ENCODE results near the gene BCAR1.

BCAR1 gene

DNA sequence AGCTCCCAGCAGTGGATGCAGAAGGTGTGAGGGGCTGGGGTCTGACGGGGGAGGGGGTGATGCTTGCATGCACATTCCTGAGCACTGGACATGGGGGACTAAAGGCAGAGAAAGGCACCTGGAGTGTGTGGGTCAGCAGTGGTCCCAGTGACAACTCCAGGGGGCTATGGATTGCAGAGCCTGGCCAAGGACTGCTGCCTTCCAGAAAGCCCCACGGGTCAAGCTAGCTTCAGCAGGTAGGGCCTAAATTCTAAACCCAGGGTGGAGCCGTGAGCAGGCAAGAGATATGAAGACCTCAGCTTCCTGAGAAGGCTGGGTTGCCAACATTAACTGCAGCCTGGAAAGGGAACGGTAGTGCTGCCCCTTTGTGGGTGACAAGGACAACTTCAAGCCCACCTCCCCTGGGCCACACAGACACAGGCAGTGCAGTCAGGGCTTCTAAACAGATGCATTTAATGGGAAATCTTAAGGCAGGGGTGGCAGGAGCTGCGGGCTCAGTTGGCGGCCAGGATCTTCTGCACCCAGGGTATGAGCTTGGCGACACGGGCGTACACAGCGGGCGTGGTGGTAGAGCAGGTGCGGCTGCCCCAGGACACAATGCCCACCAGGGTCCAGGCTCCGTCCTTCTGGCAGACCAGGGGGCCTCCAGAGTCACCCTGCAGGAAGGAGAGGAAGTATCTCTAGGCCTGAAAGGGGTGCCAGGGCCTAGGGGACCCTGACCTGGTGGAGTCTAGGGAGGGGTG is 47.6 kb downstream of the BCAR1 start:
- DNase-seq (ENCODE audit: low read depth): no peak

DNA sequence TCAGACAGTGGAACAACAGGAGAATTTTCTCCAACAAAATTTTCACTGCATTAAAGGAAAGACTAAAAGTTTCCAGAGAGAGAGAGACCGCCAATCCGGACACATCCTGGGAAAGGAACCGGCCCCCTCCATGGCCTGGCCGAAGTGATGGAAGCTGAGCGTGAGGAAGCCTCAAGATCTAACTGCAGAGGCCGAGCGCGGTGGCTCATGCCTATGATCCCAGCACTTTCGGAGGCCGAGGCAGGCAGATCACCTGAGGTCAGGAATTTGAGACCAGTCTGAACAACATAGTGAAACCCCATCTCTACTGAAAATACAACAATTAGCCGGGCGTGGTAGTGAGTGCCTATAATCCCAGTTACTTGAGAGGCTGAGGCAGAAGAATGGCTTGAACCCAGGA is 48.3 kb downstream of the BCAR1 start:
- no peak for DNase-seq (ENCODE audit: low read depth)

DNA sequence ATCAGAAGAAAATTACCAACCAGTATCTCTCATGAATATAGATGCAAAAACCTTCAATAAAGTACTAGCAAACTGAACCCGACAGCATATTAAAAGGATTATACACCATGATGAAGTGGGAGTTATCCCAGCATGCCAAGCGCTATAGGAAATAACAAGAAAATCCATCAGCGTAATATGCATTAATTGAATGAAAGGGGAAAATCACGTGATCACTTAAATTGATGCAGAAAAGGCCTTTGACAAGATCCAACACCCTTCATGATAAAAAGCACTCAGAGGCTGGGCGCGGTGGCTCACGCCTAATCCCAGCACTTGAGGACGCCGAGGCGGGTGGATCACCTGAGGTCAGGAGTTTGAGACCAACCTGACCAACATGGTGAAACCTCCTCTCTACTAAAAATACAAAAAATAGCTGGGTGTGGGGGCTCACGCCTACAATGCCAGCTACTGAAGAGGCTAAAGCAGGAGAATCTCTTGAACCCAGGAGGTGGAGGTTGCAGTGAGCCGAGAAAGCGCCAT is 49.3 kb downstream of the BCAR1 start:
- DNase-seq (ENCODE audit: low read depth): no peak

DNA sequence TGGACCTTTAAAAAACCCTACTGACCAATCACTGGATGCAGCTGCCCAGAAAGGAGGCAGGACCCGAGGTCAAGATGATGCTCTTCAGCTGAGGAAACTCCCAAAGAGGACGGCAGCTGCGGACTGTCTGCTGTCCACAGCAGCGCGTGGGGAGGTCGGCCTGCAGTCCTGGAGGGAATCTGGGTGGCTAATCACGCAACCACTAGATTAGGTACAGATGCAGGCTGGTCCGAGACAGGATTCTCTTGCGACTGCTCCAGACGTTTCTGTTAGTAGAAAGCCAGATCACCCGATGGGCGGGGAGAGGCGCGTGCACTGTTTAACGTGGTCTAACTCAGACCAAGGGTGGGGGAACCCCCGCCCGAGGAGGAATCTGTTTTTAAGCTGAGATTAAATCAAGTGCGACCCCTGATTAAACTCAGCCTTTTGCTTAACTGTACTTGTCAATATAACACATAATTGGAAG is 53.3 kb downstream of the BCAR1 start:
- peak; percentile 31 for DNase-seq (ENCODE audit: low read depth)

DNA sequence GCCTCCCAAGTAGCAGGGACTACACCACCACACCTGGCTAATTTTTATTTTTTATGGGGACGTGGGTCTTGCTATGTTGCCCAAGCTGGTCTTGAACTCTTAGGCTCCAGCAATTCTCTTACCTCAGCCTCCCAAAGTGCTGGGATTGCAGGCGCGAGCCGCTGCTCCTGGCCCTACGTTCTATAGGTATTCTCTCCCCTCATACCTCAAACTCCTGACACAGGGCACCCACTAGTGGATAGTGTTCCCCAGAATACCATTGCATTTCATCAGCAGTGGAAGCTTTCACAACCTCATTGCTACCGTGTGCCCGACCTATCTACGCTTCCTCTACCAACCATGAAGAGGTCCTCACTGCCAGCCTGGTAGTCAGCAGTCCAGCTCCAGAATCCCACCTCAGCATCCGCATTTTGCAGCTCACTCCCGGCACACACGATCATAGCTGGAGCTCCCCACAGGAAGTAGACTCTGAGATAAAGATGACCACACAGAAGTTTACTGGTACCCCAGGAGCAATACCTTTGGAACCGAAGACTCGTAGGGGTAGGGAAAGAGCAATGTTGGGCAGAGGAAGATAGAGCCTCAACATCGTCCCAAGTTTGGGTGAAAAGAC is 53.8 kb downstream of the BCAR1 start:
- DNase-seq (ENCODE audit: low read depth): no peak

DNA sequence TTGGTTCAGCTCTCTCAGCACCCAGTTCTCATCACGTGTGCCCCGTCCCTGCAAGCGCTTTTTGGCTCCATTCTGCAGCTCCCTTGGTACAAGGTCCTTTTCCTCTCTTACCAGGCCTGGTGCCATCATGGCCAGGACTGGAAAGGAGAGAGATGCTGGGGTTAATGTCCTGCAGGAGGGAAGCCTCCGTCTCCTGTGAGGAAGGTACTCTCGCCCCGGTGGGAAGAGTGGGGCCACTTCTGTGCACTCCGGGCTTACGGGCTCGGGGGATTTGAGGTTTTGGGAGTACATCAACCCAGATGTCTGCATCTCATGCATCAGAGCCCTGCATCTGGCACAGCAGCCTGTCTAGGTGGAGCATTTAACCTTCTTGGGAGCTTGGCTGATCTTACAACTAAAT is 54.6 kb downstream of the BCAR1 start:
- no peak for DNase-seq (ENCODE audit: low read depth)

DNA sequence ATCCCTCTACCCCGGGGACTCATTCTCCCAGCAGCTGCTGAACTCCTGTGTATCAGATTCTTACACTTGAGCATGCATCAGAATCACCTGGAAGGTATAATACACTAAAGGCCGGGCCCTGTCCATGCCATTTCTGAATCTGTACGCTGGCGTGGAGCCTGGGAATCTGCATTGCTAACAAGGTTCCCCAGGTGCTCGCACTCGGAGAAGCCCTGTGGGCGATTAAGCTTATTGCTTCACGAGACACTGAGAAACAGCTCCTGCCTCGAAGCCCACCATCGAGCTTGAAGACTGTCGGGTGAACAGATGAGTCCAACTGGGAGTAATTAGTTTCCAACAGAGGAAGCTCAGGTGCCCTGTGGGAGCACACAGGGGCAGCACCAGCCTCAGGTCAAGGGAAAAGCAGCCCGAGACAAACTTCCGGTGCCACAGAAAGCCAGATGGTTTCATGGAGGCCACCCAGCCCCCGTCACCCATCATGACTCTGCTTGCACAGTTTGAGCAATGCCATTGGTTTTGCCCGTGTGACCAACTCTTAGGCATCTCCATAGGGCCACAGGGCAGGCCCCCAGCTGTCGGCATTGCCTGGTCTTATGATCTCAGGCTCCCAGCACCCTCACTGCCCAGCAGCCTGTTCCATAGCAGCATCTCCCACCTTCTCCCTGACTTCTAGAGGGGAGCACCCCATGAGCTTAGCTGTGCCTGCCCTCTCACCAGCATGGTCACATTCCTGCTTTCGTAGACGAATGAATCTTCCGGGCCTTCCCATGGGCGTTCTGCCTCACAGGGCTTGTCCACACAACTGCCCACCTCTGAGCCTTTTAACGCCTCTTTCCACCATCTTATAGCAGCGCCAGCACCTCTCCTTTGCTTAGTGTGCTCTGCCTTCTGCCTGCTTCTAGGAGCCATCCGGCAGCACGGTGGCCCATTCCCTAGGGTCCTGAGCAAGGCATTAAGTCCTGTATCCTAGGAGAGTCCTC is 55.3 kb downstream of the BCAR1 start:
- DNase-seq (ENCODE audit: low read depth): no peak

DNA sequence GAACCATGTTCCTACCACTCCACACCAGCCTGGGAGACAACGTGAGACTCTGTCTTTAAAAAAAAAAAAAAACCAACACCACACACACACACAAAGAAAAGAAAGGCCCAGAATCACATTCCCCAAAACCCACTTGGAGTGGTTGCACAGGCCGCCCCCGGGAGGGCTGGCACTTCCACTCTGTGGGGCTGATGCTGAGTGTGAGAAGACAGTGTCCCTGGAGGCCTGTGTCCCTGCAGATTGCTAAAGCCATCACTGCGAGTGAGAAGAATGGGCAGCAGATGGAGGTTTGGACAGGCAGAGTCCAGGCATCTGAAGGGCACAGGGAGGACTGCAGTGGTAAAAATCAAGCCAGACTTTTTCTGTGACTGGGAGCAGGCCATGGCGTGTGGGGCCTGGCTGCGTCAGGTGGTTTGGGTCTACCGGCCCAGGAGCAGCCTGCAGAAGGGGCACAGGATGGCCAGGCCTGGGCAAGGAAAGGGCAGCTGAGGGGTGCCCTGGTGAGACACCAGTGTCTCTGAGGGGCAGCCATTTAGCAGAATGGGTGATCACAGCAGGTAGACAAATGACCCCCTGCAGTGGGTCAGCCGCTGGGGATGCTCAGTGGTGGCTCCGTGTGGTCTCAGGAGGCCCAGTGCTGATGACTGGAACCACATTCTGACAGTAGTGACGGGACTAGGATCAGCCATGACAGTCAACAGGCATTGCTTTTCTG is 57.5 kb downstream of the BCAR1 start:
- no peak for DNase-seq (ENCODE audit: low read depth)

DNA sequence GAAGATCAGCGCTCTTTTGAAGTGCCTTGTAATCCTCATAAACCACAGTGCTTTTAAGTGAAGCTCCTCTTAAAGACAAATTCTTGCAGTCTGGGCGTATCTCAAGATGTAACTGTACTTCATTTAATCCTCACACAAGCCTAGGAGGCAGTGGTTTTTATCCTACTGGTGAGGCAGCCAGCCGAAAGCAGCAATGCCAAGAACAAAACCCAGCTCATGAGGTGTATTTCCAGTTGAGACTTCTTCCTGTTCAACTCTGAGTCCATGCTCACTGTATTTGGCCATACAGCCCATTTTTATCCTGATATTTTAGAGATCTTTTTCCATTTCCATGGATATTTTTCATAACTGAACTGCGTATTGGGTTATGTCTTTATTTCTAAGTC is 58.2 kb downstream of the BCAR1 start:
- DNase-seq (ENCODE audit: low read depth): peak; percentile 36

DNA sequence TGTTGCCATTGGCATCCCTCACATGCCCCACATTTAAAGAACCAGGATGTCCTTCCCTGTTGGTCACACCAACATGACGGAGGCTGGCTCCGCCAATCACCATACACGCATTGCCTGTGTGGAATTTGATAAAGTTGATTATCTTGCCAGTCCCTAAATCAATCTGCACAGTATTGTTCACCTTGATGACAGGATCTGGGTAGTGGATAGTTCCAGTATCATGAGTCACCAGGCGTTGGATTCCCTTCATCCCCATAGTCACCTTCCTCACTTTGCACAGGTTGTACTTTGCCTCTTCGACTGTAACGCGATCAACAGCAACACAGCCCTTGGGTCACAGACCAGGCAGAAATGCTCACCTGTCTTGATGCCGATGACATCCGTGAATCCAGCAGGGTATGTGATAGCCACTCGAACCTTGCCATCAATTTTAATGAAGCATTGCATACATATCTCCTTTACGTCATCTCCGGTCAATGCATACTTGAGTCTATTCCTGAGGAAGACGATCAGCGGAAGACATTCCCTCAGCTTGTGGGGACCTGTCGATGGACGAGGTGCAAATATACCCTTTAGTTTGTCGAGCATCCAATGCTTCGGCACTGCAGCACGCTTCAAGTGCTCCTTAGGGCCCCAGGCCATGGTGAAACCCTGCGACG is 58.7 kb downstream of the BCAR1 start:
- no peak for DNase-seq (ENCODE audit: low read depth)

DNA sequence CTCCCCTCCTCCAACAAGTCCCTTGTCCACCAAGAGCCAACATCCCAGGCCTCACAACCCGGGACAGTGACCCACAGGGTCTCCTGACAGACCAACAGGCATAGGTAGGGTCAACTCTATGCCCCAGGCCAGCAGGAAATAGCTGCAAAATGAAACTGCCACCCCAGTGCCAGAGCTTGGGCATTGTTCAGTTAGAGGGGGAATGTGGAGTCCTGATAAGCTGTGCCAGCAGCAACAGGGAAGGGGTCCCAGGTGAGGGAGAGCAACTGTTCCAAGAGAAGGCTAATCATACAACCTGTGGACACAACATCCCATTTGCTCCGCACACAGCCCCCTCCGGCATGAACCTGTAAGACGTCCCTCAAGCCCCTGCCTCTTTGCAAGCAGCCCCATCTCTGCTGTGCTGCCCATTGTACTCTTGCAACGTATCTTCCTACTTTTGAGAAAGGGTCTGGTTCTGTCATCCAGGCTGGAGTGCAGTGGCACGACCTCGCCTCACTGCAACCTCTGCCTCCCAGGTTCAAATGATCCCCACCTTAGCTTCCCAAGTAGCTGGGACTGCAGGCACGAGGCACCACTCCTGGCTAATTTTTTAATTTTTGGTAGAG is 61.7 kb downstream of the BCAR1 start:
- no peak for DNase-seq (ENCODE audit: low read depth)

DNA sequence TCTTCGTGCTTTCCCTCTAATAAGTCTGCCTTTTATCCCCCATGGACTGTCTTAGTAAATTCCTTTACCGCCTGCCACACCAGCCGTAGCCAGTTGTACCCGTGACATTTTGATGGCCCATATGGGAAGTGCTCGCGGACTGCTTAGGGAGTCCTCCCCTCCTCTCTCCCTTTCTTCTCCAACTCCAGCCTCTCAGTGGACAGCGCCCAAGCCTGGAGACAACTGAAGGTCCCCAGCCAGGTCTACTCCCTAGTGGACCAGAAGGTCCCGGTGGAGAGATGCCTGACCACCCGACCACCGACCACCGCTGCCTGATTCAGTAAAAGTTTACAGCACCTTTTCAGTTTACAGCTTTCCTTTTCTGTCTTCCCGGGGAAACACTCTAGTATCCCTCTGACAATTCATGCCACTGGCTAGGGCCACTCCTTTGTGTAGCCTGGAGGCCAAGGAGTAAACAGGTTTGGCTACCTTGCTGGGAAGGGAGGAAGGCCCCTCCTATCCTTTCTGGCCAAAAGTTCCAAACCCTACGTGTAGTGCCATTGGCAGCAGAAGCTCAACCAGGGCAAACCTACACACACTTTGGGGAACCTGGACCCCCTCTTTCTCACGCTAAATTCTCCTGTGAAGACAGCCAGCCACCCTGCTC is 62.5 kb downstream of the BCAR1 start:
- no peak for DNase-seq (ENCODE audit: low read depth)

DNA sequence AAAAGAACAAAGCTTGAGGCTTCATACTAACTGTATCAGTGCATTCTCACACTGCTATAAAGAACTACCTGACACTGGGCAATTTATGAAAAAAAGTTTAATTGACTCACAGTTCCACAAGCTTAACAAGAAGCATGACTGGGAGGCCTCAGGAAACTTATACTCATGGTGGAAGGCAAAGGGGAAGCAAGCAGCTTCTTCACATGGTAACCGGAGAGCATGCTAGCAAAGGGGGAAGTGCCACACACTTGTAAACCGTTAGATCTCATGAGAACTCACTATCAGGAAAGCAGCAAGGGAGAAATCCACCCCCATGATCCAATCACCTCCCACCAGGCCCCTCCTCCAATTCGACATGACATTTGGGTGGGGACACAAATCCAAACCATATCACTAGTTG is 69.8 kb downstream of the BCAR1 start:
- DNase-seq (ENCODE audit: low read depth): no peak

DNA sequence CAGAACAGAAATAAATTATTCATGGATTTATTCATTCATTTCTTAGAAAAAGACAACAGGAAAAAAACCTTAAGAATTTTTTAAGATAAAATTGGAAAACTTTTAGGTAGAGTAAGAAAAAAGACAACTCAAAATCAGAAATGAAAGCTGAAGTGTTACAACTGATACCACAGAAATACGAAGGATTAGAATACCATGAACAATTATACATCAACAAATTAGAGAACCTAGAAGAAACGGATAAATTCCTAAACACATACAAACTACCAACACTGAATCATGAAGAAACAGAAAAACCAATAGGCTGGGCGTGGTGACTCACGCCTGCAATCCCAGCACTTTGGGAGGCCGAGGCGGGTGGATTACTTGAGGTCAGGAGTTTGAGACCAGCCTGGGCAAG is 72.2 kb downstream of the BCAR1 start:
- no peak for DNase-seq (ENCODE audit: low read depth)
